ENCODE results near the gene SLC26A9.

Gene SLC26A9, protein sequence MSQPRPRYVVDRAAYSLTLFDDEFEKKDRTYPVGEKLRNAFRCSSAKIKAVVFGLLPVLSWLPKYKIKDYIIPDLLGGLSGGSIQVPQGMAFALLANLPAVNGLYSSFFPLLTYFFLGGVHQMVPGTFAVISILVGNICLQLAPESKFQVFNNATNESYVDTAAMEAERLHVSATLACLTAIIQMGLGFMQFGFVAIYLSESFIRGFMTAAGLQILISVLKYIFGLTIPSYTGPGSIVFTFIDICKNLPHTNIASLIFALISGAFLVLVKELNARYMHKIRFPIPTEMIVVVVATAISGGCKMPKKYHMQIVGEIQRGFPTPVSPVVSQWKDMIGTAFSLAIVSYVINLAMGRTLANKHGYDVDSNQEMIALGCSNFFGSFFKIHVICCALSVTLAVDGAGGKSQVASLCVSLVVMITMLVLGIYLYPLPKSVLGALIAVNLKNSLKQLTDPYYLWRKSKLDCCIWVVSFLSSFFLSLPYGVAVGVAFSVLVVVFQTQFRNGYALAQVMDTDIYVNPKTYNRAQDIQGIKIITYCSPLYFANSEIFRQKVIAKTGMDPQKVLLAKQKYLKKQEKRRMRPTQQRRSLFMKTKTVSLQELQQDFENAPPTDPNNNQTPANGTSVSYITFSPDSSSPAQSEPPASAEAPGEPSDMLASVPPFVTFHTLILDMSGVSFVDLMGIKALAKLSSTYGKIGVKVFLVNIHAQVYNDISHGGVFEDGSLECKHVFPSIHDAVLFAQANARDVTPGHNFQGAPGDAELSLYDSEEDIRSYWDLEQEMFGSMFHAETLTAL

DNA sequence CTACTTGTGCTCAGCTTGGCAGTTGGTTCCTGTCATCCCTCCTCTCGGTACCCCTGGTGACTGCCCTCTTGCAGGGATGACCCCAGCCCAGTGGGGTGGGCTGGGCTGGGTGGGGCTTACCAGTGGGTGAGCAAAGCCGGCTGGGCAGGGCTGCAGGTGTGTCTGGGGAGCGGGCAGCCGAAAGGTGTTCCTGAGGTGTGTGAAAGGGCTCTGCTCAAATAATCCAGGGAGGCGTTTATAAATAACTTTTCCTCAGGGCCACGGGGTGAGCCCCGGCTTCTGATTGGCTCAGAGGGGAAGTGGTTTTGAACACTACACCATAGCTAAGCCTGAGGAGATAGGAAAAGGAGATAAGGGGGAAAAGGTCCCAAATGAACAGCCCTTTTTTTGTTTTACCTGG lies at the start of gene SLC26A9:
SLC26A9 (minus strand) TSS at position 212 of the 400 bp plus-strand sequence. CDS start 7,636 bp downstream, outside the sequence.
- no peak for DNase-seq

DNA sequence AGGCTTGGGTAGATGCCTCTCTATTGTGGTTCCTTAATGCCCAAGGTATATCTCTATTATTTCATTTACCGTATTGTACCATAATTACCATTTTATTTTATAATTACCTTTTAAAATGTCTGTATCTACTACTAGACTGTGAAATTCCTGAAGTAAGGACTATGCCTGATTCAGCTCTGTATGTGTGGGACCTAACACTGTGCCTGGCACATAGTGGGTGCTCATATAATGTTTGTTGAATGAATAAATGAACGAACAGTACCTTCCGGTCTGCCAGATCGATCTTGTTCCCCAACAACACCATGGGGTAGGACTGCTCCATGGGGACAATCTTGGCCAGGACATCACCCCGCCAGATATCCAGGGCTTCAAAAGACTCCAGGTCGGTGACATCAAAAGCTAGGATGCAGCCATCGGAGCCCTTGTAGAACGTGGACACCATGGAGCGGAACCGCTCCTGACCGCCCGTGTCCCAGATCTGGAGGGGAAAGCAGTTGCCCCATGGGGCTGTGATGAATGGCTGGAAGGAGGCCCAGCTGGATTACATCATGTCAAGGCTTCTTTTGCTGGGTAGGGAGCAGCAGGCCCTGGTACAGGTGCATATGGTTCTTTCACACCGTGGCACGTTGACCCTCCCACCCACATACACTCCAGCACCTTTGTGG lies 49.1 kb upstream of the SLC26A9 start:
- DNase-seq: no peak

DNA sequence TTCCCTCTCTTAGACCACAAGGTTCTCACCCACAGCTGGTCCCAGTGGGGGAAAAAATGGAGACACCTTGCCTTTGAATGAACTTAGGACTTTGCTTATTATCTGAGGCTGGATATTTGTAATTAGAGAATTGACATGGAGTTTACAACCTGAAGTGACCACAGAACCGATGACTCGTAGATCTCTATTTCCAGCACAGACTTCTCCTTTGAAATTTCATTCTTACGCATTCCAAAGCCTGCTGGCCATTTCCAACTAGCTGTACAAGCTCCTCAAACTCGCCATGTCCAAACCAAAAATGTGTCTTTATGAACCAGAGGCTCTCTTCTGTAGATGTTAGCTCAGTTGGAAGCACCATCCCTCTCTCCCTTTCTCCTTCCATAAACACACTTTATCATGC lies 48.0 kb upstream of the SLC26A9 start:
- no peak for DNase-seq

DNA sequence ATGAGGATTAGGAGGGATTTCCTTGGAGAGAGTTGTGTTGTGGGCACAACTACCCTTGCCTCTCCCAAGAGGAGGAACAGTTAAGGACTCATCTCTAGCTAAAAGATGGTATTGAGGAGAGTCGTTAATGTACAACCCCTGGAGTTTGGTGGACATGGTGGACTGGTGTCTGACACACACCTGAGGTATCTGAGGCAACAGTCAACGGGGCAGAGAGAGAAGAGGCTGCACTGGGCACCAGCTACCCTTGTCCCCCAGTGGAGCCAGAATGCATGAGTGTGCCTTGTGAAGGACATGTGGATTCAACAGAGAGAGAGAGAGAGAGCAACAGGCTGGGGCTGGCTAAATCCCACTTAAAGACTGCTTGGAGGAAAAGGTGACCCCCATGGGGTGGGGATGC lies 47.0 kb upstream of the SLC26A9 start:
- no peak for DNase-seq

DNA sequence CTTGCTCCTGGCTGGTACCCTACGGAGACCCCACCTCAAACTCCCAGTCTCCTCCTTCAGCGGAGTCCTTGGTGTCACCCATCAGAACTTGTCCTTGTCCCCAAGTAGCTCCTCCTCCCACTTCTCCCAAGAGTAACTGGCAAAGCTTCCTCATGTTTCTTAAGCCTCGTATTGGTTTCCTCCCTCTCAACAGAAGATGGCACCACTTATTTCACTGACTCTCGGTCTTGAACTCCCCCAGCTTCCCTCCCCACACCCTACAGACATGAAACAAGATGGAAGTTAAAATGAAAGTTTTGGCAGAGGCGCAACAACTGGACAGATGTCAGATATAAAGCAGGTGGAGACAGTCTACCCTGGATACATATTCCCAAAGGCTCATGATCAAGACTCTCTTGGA lies 46.5 kb upstream of the SLC26A9 start:
- peak; percentile 25 for DNase-seq

DNA sequence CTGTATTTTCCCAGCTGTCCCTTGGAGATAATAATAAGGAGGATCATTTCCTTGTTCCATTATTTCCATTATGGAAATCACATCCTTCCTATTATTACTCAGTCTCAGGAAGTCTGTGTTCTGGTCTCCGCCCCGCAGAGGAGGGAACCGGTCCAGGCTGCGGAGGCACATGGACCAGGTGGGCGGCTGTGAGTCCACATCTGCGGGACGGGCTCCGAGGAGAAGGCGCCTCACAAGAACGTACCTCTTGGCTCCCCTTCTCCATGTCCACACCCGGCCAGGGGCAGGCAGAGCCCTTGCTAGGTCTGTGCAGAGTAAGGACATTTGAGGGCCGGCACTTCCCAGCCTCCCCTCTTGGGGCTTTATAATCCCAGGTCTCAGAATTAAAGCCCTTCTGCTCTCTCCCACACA lies 45.3 kb upstream of the SLC26A9 start:
- no peak for DNase-seq

DNA sequence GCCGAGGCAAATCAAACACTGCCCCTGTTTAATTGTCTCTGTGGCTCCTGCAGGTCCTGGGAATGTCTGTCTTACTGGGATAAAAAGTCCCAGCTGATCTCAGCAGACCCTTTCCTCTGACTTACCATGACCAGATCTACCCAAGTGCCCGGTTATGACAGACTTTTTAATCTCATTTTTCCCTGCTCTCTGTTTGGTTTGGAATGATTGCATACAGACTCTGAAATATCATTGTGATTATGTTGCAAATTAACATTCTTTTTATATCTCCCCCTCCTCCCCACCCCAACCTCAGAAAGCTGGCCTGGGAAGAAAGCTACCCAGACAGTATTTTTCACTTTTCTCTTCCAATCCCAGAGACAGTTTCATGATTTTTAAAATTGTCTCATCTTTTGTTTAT lies 43.6 kb upstream of the SLC26A9 start:
- DNase-seq: no peak

DNA sequence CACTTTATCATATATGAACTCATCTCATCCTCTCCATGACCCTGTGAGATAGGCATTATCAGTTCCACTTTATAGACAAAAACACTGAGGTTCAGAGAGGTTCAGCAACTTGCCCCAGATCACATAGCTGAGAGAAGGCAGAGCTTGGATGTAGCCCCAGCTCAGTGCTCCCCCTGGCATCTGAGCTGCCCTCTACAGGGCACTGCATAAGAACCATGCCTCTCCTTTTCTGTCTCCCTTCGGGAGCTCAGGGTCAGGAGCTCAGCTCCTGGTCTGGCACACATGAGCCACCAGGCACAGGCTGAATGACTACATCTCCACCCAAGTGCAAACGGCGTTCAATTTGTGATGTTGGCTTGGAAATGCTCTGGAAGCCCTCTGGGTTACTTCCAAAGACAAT lies 43.0 kb upstream of the SLC26A9 start:
- DNase-seq: peak; percentile 37

DNA sequence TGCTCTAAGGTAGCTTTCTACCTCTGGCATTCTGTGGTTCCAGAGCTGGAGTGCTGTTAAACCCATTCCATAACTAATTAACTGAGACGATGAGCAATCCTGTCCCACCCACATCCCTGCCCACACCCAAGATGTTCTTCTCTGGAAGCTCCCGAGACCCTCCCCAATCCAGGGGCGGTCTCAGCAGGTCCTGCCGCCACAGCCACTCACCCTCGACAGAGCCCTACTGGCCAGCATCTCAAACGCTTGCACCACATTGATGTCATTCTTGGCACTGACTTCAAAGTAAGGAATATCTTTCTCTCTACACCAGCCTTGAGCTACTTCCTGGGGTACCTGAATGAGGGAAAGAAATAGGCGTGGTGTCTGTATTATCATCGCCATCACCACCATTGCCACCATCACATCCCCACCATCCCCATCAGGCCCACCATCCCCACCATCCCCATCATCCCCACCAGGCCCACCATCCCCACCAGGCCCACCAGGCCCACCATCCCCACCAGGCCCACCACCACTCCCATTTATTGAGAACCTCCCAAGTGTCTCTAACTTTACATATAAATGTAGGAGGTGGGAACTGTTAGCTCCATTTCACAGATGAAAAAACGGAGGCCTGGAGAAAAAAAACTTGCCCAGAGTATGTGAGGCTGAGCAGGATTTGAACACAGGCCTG lies 42.2 kb upstream of the SLC26A9 start:
- DNase-seq: no peak

DNA sequence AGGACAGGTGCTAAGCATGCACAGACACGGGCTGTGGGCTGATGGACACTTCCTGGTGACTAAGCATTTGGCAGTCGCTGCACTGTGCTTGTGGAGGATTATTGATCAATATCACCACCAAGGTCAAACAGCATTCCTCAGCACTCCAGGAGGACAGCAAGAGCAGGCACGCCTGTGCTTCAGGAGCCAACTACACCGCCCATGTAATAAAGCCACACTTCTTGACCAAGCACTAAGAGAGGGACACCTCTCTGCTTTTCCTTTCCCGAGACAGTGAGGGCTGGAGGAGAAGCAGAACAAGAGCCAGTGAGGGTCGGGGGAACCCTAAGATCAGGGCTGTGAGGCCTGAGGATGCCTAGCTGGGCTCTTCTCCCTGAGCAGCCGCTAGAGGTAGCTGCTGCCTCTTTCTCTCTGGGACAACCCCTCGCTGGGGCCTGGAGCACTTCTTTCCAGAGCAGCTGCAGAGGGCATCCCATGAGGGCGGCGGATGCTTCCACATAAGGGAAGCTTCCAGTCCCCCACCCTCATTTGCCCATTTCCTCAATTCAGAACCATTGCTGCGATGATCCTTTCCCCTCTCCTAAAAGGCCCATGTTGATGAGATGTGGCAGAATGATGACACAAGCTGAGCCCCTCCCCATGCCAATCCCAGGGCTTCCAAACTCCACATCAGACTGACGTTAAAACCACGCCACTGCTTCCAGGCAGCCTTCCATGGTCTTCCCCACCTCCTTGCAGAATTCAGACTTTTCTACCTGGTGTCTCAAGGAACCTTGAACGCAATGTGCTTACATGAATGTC lies 40.9 kb upstream of the SLC26A9 start:
- peak; percentile 72 for DNase-seq

DNA sequence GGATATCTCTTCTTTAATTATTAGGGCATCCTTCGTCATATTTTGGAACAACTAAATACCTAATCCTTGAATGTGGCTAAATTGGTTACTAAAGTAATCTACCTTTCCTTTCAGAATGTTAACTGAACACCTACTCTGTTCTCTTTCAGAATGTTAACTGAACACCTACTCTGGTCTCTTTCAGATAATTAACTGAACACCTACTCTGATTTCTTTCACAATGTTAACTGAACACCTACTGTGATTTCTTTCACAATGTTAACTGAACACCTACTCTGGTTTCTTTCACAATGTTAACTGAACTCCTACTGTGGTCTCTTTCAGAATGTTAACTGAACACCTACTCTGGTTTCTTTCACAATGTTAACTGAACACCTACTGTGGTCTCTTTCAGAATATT lies 38.0 kb upstream of the SLC26A9 start:
- no peak for DNase-seq

DNA sequence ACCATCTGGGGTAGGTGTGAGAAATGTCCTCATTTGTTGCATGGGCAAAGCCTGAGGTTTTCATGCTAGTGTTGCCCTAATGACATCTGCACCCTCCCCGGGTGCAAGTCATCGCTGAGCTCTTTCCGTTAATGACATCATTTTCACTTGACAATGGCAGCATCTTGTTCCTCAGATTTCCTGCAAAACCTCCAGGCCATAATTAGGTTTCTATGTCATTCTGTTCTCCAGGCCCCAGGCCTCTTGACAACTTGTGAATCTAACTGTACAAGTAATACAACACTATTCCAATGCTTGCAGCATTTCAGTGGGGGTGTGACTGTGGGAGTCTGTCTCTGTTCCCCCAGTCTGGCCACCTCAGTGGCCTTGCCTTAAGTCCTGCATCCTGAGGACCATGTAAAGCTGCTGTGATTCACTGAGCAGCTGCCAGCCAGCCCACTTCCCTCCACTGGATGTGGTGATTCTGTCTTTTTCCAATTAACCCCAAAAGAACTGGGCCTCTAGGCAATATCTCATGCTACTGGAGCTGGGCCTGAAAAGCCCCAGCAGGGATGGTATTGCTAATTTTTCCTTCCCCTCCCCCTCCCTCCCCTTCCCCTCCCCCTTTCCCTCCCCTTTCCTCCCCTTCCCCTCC lies 37.1 kb upstream of the SLC26A9 start:
- DNase-seq: no peak

DNA sequence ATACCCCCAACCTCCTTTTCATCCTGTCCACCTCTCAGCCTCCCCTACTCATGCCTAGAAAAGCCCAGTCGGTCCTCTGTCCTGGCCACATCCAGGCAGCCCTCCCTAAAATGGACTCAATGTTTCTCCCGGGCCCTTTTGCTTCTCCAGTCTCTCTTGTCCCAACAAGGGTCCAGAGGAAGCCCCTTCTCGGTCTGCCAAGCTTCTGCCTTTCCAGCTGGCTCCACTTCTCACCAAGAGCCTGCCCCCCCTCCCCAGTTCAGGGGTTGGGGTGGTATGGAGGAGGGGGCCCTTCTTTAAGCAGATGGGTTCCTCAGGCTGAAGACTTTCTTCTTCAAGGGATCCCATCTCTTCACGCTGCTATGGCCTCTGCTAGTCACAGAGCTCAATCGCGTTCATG lies 36.0 kb upstream of the SLC26A9 start:
- no peak for DNase-seq

DNA sequence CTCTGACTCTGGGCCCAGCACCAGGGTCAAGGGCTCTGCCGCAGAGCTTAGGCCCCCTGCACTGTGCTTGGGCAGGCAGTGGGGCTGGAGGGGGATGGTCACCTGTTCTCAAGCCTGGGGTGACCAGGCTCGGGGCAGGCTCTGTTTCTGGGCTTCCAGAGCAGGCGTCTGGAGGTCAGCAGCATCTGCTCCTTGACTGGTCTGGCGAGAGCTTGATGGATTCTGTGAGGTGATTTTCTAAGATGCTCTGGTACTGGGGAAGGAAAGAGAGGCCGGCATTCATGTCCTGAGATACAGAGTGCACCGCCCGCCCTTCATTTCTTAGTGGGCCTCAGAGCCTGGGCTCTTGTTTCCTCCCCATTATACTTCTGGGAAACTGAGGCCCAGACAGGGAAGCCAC lies 35.4 kb upstream of the SLC26A9 start:
- no peak for DNase-seq

DNA sequence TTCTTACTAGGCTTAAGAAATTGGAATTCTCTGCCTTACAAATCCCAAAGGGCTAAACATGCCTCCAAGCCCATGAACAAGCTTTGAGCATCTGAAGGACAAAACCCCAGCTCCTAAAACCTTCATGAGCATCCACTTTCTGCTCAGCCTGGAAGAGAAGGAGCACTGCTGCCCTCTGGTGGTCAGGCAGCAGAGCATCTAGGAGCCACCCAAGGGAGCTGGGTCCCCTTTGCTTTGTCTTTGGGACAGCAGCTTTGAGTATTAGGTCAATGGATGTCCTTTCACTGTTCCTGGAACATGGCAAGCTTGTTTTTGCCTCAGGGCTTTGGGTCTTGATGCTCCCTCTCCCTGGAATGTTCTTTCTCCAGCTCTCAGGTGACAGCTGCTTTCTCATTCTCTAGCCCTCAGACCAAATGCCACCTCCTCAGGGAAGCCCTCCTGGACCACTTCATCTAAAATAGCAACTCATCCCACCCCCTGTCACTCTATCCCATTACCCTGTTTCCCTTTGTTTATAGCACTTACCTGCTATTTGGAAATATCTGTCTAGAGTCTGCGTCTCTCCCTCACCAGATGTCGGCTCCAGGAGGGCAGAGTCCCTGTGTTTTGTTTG lies 34.3 kb upstream of the SLC26A9 start:
- DNase-seq: peak; percentile 88

DNA sequence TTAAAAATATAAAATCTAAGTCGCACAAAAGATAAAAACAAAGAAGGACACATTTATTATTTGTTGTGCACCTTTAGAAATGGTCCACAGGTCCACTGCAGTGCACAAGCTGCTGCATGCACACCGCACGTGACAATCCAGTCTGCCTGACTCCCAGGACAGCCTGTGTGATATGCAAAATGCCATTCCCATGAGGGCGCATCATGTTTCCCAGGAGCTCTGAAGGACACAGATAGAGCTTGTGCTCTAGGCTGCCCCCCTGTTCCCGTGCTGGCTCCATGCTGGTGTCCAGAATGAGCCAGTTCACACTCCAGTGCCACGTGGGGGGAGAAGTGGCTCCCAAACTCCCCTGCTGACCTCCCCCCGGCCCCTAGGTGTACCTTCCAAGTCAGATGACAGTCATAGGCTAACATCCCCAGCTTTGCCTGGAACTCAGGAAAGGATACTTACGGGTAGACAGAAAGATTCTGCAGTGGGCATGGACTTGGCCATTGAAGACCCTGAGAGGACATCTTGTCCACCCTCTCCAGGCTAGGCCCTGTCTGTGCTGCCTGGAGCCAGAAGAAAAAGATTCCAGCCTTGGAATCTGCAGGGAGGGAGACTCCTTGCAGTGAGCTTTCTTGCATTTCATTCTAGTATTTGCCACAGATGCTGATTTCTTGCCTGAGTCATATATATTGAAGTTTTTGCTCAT lies 33.6 kb upstream of the SLC26A9 start:
- no peak for DNase-seq

DNA sequence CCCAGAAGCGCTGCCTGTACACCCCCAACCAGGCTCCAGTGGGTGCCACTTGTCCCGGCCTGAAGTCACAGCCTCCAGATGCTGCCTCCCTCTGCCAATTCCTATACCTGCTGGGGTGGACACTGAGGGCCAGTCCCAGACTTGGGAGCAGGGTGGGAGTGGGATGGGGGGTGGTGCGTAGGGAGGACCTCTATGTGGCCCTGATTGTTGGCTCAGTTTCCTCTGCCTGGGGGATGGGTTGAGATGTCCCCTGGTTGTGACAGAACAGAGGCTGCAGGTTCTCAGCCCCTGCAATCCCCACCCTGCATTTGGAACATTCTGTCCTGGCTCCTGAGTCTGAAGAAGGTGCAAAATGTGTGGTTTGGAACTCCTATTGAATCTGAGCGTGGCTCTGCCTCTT lies 32.8 kb upstream of the SLC26A9 start:
- no peak for DNase-seq

DNA sequence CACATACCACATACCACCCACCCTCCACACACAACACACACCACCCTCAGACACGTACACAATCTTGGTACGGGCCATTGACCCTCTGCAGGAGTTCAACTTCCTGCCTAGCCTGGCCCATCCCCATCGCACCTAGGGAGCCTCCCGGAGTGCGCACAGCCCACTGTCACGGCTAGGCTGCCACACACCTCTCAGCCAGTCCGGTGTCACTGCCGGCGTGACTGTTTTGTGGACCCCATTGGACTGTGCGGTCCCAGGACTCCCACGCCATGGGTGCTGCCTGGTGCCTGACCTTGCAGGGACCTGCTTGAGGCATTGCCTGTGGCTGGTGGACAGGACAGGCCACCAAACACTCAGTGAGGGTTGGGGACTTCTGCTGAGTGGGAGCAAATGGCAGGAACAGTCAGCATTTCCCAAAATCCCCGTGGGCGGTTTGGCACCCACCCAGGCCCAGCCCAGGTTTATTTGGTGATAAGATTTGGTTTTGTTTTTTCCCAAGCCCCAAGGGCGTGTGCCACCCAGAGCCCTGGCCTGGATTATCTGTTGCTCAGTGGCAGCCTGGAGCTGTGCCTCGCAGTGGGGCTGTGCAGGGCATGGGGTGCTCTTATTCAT lies 32.2 kb upstream of the SLC26A9 start:
- no peak for DNase-seq

DNA sequence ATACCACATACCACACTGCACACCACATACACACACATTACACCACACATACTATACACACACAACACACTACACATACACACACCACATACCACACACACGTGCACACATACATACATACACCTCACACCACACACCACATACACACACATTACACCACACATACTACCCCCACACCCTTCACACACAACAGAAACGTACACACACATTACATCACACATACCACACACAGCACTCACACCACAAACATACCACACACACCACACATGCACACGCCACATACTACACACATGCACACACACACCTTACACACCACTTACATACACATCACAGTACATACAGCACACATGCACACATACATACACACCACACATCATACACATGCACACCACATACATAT lies 31.5 kb upstream of the SLC26A9 start:
- no peak for DNase-seq

Measured in RPMI8226 (cell line).